GM04504 (cell line): ENCODE measurements around the gene SULT1C2.
"Not testable (repeated sequence)": the region's sequence is repeated elsewhere in the genome, so short reads cannot be mapped to it uniquely, and the experiment has no call there.

Experiments used
- DNase-seq: peaks from one replicate; pipeline ENCODE4 v3.0.0-alpha.2; 2012; ENCODE audit warnings: low read depth

Gene SULT1C2

DNA sequence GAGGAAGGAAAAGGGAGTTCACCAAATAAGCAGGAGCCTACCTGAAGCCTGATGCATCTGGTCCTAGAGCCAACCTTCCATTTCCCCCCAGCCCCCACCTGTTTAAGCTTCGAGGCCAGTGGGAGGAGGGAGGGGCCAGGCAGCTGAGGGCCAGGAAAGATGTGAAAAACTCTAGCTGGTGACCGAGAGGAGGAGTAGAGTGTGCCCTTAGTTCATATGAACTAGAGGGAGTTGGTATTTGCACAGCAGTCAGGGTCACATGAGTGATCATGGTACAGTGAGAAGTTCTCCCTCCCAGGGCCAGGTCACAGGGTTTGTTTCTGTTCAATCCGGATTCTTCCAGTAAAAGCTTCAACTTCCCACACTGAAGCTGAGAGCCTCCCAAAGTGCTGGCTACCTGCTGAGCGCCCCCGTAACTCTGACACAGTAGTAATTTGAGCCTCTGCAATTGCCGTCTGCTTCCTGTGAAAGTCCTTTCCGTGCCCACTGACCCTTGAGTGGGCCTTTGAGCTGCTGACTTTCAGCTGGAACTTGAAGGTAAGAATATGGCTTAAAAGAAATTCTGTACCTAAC, at the start of gene SULT1C2:
Gene SULT1C2 (plus strand): TSS at position 362 of the 573 bp plus-strand sequence. CDS start 4,773 bp downstream, outside the sequence.
- no peak for DNase-seq

DNA sequence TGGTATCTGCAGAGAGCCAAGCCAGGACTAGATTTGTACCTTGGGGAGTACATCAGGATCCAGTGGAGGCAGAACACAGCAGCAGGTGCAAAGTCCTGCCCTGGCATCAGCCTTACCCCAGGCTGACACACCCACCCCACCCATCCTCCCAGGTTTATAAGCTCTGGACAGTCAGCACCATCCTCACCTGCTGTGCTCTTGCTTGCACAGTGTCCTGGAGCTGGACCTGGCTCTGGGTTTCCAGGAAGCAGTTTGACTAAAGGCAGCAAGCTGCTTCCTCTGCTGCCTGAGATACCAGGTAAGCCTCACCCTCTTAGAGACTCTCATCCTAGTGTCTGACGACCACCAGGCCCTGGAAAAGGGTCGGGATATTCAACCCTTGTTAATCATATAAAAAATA, 48.9 kb upstream of the SULT1C2 start, which contains the start of gene SULT1C3:
Gene SULT1C3 (plus strand): TSS at position 183 of the 400 bp plus-strand sequence. CDS start 7,227 bp downstream, outside the sequence.
- DNase-seq = no peak

DNA sequence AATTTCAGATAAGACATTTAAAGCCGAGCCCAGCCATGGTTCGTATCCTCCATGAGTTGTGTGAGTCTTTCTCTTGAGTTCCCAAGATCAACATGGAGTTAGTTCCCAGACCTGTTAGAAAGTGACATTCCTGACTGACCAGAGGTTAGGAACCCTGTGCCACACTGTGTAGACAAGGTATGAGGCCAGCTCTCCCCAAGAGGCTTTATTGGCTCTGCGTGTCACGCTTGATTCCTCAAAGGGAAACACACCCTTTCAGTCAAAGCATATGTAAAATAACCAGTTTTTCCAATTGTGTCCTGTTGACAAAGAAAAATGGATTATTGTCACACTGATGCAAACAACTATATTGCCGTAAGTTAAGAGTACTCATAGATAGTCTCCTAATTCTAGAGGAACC, 47.7 kb upstream of the SULT1C2 start:
- no peak for DNase-seq

DNA sequence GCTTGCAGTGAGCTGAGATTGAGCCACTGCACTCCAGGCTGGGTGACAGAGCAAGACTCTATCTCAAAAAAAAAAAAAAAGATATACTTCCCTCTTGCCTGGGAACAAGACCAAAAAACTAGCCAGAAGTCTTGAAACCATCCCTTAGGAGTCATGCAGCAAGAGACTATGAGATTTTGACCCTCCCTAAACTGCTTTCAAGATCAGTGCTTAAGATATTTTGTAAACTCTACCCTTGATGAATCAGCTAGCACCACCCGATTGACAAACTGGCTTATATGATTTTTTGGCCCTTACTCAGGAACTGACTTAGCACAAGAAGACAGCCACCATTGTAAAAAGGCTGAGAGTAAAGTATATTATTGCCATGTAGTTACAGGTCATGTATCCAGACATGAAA, 45.1 kb upstream of the SULT1C2 start:
- DNase-seq = no peak

DNA sequence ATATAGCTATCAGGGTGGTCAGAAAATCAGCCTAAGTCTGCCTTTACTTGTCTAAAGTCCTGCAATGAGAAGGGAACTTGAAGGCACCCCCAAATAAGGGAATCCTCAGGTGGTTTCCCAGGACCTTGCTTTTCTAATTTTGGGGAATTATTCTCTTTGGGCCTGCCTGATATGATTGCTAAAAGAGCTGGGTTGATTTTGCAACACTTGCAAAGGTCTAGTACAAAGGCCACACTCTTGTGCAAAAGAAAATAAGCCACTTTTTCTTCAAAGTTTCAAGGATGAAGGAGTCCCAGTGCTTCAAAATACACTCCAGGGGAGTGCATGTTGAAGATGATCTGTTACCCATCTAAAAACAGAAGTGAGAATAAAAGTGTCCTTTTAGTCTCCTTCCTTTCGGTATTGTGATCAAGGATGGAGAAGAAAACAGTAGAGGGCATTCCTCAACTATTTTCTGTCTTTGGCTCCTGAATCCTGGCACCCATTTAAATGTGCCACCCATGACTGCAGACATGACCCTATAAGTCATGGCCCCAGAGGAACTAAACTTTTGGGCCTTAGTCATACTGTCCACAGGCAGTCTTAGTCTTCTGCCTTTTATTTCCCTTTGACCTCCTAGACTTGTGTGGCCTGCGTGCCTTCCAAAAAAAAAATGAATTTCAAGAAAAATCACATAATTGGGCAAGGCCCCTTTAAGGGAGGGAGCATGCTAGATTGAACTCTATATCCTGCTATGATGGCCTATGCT, 43.9 kb upstream of the SULT1C2 start:
- DNase-seq = no peak

DNA sequence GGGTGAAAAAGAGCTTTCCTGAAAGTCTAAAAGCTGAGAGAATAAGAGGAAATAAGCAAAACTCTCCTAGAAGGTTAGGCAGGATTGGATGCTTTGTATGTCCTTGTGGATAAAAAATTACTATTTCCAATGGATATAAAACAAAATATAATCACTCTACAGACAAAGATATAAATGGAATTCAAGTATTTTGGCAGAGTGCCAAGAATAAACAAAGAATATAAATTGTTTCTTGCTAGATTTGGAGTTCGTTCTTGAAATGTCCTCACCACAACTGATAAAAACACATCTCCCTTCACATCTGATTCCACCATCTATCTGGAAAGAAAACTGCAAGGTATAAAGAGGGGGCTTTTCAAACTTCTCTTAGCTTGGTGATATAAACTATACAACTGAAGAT, 35.6 kb upstream of the SULT1C2 start:
- DNase-seq = no peak

DNA sequence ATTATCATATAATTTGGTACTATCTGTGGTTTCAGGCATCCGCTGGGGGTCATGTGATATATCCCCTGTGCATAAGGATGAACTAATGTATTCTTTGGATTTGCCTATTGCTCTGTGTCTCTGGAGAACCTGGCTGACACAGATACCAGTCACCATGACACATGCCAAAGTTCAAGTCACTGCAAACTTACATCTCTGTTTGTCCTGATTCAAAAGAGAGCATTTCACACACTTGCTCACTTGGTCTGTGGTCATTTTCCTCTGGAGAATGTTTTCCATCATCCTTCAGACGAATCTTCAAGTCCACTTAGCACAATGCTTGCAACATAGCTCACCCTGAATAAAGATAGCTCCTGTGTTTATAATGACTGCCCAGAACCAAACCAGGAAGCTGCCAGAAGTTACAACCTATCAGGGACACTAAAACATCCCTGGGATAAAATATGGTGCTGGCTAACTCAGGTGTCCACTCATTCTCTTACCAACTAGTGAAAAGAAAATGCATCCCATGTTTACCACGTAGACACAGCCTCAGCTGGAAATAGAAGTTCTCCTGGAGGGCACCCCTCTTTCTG, 30.9 kb upstream of the SULT1C2 start:
- DNase-seq = no peak

DNA sequence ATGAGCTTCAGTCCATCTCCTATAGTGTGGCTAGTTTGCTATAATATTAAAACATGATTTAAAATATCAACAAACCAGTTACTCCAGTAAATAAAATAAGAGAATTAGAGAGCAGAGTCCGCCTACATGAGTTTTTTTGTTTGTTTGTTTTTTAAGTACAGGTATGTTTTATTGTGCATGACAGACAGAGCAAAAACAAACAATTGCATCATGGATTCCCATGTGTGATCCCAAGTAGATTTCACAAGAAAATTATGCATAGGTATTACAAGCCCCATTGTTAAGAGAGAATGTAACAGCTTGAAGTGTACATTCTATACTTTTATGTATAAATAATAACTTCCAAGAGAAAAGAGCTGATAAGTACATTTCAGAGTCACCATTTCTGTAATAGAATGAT, 27.9 kb upstream of the SULT1C2 start:
- no peak for DNase-seq

DNA sequence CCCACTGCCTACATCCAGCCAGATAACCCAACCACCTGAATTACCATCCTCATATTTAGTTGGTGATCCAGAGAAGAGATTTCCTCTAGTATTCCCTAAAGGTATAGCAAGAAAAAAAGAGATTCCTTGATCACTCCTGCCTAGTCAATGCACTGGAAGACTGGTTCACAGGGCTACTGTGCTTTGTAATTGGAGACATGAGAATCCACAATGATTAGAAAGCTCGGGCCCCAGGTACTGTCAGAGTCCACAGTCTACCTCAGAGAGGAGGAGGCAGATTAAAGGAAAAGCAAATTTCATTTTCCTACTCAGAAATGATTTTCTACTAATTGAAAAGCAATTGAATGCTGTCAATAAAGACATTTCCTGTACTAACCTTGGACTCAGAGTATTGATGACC, 26.7 kb upstream of the SULT1C2 start:
- no peak for DNase-seq

DNA sequence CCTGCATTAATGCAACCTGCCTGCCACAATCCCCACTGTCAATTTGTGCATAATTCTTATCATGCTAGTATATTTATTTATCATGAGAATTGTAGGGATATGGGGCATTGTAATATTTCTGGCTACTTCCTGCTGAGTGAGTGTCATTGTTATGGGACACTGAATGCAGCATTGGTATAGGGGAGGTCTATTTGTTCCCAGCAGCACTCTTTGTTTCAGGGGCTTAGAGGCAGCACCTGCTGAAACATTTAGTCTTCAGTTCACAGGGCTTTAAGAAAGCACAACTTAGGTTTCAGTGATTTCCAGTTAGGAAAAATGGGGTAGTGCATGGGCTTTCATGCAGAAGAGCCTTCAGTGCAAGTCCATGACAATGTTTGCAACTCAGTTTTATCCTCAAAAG, 25.3 kb upstream of the SULT1C2 start:
- DNase-seq = no peak

DNA sequence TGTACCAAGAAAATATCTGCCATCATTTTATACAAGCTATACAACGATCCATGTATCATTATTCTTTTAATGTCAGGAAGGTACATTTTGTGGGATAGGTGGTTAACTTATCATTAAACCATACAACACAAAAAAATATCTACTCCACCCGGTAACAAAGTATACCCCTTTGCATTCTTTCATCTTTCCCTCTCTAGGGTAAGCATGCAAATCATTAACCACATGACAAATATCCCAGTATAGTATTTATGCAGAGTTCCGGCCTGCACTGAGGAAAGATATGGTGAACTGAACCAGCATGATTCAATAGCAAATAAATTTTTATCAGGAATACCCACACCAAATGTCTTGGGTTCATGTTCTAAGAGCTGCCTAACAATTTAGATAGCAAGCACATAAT, 22.5 kb upstream of the SULT1C2 start:
- no peak for DNase-seq

DNA sequence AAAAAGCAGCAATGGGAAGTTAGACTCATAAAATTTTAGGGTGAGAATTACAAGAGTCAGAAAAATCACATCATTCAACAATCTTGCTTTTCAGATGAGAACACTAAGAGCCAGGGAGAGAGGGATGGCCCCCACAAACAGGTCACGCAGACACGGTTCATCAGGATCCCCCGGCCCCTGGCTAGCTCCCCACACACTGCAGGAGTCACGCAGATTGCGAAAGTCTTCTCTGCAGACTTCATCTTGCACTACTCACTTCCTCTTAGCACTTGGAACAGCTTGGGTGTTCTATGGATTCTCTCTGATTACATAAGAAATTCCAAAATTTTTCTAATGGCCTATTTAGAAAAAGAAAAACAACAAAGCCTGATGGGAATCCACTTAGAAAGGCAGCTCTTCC, 21.6 kb upstream of the SULT1C2 start:
- DNase-seq = peak; percentile 6

DNA sequence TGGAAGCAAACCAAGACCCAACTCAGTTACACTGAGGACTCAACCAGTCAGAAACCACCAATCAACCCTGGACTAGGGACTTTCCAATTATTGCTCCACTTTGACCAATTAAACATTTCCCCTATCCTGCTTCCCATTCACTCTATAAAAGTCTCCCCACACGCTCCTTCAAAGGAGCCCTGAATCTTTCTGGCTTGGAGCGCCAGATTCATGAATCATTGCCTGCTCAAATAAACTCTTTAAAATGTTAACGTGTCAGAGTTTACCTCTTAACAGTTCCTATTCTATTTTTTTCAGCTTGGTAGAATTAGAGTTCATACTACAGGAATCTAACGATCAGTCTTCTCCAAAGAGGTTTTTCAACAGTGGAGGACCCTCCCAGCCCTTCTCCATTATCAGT, 20.7 kb upstream of the SULT1C2 start:
- peak; percentile 37 for DNase-seq

DNA sequence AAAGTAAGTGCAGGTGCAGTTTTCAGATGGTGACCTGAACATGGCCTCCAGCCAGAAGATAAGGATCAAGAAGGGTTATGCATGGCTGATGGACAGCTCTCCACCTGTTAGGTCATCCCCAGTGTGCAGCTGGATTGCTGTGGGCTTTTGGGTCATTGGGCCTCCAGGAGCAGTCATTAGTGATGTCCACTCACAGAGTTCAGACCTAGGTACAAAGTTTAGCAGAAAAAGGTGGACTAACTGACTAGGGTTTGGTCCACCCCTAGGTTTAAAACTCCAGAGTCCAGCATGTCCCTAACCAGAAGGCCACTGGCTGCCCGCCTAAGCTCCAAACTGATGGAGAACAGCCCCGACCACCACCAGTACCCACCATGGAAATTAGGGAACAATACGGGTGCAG, 18.3 kb upstream of the SULT1C2 start:
- no peak for DNase-seq

DNA sequence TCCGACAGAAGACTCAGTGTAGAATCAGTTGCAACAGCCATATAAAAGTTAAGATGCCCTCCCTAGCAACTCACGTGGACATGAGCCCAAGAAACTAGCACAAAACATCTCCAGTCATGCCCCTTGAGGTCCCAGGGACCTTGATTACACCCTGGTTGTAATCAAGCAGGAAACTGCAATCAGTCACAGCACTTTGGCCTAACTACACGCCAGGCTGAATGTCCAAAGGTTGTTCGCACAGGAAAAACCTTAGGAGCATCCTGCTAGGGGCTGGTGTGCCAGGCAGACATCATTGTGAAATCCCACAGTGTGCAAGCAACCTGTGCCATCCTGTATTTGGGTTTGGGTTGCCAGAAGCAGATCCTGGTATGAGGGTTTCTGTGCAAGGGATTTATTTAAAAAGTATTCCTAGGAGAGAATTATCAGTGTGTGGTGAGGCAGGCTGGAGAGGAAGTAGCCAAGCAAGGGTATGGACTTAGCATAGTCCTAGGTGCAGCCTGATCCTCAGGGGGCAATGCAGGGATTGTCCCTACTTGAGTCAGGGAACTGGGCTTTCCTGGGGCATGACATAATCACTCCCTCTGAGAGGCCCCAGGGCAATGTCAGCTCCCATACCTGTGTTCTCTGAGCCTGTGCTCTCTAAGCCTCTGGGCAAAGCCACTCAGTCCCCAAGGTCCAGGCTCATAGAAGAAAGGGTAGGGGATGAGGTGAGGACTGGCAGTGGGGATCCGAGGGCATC, 17.8 kb upstream of the SULT1C2 start:
- DNase-seq = no peak

DNA sequence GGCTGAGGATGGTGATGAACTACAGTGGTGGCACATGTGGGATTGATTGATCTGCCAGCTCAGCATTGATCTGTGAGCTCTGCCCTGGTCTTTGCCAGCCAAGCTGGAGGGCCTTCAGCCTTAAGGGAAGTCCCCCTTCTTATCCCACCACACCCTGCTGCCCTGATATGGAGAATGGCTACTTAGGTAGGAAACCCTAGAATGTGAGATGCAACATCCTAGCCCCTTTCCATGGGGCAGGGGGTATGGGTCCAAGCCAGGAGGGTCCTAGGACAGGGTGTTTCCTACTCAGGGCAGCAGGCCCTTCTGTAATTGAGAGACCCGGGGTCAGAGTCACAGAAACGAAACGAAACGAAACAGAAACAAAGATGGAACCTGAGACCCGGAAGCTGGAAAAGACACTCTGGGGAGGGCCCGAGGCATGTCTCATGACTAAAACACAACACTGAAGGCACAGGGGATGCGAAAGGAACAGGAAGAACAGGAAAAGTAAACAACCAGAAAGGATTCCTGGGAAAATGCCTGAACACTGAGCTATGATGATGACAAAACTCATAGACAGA, 16.9 kb upstream of the SULT1C2 start:
- peak; percentile 1 for DNase-seq

DNA sequence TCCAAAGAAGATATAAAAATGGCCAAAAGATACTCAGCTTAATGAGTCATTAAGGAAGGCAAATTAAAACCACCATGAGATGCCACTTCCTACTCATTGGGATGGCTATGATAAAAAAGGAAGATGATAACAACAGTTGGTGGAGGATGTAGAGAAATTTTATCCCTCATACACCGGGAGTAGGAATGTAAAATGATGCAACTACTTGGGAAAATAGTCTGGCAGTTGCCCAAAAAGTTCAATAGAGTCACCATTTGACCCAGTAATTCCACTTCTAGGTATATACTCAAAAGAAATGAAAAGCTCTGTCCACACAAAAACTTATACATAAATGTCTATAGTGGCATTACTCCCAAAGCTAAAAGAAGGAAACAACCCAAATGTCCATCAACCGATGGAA, 10.1 kb upstream of the SULT1C2 start:
- DNase-seq = no peak

DNA sequence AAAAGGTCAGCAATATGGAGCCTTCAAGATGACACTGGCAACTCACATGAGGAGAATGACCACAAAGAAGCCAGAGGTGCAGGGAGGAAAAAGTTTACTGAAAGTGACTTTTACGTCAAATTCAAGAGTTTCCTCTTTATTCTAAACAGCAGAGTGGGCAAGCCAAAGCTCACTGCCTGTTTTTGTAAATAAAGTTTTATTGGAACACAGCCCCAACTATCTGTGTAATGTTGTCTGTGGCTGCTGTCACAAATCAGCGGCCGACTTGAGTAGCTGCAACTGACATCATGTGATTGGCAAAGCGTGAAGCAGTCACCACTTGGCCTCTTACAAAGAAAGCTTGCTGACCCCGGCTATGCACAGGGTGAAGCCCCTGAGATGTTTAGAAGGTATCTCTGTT, 9.2 kb upstream of the SULT1C2 start:
- no peak for DNase-seq

DNA sequence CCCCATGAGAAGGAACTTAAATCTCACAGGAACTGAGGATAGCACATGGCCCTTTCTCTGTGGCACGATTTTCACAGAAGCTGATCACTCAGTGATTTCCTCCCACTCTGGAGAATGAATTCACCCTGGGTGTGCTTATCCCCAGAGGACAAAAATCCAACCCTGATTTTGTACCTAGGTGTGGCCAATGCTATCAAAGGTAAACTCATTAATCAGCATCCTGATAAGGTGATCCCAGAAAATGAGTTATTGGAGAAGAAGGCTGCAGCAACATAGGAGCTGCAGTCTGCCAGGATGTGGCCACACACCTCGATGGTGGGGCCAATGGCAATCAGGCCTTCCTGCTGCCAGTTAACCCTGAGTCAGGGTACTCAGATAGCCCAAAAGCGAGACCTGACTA, 8.2 kb upstream of the SULT1C2 start:
- no peak for DNase-seq

DNA sequence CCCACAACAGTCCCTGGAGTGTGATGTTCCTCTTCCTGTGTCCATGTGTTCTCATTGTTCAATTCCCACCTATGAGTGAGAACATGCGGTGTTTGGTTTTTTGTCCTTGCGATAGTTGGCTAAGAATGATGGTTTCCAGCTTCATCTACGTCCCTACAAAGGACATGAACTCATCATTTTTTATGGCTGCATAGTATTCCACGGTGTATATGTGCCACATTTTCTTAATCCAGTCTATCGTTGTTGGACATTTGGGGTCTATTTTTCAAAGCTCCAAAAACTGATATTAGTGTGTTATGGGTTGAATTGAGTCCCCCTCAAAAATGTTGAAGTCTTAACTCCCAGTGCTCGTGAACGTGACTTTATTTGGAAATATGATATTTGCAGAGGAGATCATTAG, 4.1 kb upstream of the SULT1C2 start:
- not testable (repeated sequence) for DNase-seq

DNA sequence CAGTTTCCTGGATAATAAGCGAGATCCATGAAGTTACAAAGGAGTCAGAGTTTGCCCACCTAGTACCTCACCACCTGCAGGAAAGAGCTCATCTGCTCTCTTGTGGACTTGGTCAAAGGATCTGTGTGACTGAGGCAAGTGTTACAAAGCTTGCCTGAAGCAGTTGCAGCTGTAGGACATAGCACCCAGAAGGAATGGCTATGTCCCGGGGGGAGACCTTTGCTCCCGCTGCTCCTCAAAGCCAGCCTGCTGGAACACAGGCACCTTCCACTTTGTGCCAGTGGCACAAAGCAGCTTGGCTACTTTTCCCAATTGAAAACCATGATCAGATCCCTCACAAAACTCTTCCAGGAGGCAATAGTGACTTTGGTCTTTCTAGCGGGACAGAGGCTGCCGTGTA, 3.1 kb upstream of the SULT1C2 start:
- no peak for DNase-seq

DNA sequence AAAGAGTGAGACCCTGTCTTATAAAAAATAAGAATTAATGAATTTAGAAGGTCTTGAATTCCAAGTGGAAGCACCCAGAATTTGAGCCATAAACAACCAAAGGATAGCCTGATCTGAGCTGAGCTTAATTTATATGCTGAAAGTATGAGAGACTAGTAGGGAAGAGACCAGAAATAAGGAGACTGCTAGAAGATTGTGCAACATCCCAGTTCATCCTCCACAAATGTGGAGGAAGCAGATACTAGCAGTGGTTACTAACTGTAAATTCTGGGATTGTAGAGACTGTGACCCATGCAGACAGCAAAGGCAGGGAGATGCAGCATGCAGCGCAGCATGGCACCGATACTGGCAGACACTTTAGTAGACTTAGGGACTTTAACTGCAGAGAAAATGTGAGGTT, 1.5 kb upstream of the SULT1C2 start:
- DNase-seq = no peak

DNA sequence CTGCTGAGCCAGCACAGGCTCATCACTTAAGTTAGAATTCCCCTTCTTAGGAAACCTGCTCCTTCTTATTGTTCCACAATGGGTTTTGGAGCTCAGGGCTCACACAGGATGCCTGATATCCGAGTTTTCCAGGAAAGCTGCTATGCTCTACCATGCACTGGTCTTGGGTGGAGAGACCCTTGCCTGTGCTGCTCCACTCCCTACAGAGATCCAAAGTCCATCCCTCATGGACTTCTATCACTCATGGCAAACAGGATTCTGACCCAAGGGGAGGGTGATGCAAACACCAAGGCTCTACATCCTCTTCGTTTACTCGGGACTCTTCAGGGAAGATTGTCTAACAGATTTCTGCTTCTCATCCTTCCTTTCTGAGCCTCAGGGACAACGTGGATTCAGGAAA, 5.2 kb downstream of the SULT1C2 start:
- DNase-seq = no peak
